AG04450 (cell line): Measurements from ENCODE around the gene NPFFR1. TPM values are rescaled to one million over a fixed set of nuclear protein-coding genes. Genes with fewer than 3 reads are reported as not detected.

Source experiments
- CTCF ChIA-PET: fragments of 300-600, 350-600 bp; formaldehyde crosslinking; extraction: SDS; loops from one replicate; lab custom pipeline; 2022; ENCODE audit warnings: antibody characterized with exemption, inconsistent platforms; lab: Charles Lee
- POLR2A ChIA-PET: fragments of 350-600 bp; formaldehyde crosslinking; extraction: SDS; loops from one replicate; lab custom pipeline; 2021; ENCODE audit warnings: antibody characterized with exemption, inconsistent platforms; lab: Yijun Ruan, JAX
- DNase-seq: peaks from one replicate; pipeline ENCODE4 v3.0.0-alpha.2; 2011; ENCODE audit warnings: low read depth, low spot score
- H3K27ac ChIP-seq: one replicate; pipeline ENCODE4 v1.5.1; 2012; ENCODE audit warnings: low read depth, low read length, control low read depth
- H3K27me3 ChIP-seq: one replicate; pipeline ENCODE4 v1.6.0; 2012; ENCODE audit warnings: low read length; ENCODE audit not compliant: control insufficient read depth, insufficient read depth
- H3K4me3 ChIP-seq: 2 replicates; pipeline ENCODE4 v1.5.1; 2011; ENCODE audit warnings: mild to moderate bottlenecking, low read depth, low read length, control low read depth
- H3K9me3 ChIP-seq: 2 replicates; pipeline ENCODE4 v1.5.1; 2012; ENCODE audit warnings: low read length; ENCODE audit not compliant: control insufficient read depth, insufficient read depth
- polyA plus RNA-seq: library from polyadenylated mRNA; depleted of rRNA; stranded (reverse); fragments of >200 nt; gene quantifications from 2 replicates; pipeline ENCODE4 v1.2.3, GENCODE V29; 2011
- TF ChIP-seq, protein P1 (sequence below): IDR thresholded peaks from 2 replicates; pipeline ENCODE4 v1.5.1; 2011; ENCODE audit warnings: low read depth, low read length, control low read depth, inconsistent platforms

The NPFFR1 gene
- polyA plus RNA-seq, 1 experiment: 0.01 TPM

DNA sequence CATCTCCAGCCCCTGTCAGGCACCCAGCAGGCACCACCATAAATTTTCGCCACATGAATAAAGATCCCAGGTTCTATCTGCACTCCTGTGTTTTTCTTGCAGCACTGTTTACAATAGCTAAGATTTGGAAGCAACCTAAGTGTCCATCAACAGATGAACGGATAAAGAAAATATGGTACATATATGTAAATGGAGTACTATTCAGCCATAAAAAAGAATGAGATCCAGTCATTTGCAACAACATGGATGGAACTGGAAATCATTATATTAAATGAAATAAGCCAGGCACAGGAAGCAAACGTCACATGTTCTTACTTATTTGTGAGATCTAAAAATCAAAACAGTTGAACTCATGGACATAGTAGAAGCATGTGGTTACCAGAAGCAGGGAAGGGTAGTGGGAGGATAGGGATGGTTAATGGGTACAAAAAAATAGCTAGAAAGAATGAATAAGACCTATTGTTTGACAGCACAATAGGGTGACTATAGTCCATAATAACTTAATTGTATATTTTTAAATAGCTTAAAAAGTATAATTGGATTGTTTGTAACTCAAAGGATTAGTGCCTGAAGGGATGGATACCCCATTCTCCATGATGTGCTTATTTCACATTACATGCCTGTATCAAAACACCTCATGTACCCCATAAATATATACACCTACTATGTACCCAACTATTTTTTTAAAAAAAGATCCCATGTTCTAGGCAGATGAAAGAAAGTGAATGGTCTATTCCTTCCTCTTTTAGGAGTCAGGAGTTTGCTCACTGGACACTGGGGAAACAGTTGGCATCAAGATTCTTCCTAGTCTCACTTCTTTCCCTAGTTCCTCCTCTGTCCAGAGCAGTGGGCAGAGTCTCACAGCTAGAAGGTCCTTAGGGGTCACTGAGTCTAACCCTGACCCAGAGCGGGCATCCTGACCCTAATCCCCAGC, 1.0 kb upstream of the NPFFR1 start:
- TF ChIP-seq, protein P1, sequence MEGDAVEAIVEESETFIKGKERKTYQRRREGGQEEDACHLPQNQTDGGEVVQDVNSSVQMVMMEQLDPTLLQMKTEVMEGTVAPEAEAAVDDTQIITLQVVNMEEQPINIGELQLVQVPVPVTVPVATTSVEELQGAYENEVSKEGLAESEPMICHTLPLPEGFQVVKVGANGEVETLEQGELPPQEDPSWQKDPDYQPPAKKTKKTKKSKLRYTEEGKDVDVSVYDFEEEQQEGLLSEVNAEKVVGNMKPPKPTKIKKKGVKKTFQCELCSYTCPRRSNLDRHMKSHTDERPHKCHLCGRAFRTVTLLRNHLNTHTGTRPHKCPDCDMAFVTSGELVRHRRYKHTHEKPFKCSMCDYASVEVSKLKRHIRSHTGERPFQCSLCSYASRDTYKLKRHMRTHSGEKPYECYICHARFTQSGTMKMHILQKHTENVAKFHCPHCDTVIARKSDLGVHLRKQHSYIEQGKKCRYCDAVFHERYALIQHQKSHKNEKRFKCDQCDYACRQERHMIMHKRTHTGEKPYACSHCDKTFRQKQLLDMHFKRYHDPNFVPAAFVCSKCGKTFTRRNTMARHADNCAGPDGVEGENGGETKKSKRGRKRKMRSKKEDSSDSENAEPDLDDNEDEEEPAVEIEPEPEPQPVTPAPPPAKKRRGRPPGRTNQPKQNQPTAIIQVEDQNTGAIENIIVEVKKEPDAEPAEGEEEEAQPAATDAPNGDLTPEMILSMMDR: no peak
- Histone ChIP-seq H3K4me3 (no peak overlapping the region), H3K9me3 (no peaks in the 10 kb centered on the region; the same call in 1 of the 2 replicates), H3K27ac (no peak overlapping the region), H3K27me3 (peaks cover 56% of the 10 kb centered on the region)
- CTCF ChIA-PET: interaction anchor here (0.9 kb wide), 1 partner anchor 12 kb away, joined by 3 read pairs; no protein-coding TSS in a partner anchor
- no peak for DNase-seq
- POLR2A ChIA-PET: no interaction called here

DNA sequence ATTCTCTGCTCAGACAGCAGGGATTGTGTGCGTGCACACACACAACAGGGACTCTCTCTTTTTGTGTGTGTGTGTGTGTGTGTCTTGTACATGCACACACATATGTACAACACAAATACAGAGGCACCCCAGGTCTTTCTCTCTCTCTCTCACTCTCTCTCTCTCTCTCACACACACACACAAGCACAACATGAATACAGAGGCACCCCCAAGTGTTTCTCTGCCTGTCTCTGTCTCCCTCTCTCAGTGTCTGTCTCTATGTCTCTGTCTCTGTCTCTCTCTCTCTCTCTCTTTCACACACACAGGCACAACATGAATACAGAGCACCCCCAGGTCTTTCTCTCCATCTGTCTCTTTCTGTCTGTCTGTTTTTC, 746 bp downstream of the NPFFR1 start:
- no peak overlapping the region for H3K27ac ChIP-seq
- no peak for DNase-seq
- no peak overlapping the region for H3K4me3 ChIP-seq
- CTCF ChIA-PET: interaction anchor here (0.6 kb wide), 1 partner anchor 8 kb away, joined by 3 read pairs; no protein-coding TSS in a partner anchor
- POLR2A ChIA-PET: no interaction called here
- TF ChIP-seq, protein P1: no peak
- H3K27me3 ChIP-seq: peaks cover 57% of the 10 kb centered on the region
- no peaks in the 10 kb centered on the region; the same call in 1 of the 2 replicates for H3K9me3 ChIP-seq

DNA sequence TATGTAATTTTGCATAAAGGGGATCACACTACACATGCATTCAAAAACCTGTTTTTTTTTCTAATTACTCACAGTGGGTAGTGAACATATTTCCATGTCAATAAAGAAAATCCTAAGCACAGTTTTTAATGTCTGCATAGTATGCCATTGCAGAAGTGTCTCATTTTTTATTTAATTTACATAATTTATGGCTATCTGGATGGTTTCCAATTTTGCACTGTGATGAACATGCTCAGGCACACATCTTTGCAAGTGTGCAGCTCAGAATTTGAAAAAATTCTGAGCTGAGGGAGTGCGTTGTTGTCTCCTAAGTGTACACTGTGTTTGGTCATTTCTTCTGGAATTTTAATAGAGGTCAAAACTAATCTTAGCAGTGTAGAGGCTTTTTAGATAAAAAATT, 2.2 kb downstream of the NPFFR1 start:
- H3K27me3 ChIP-seq: peaks cover 53% of the 10 kb centered on the region
- no peak overlapping the region for H3K27ac ChIP-seq
- no peak overlapping the region for H3K4me3 ChIP-seq
- ChIA-PET POLR2A (interaction anchor here (0.6 kb wide), 1 partner anchor 1281 kb away, joined by 3 read pairs; no protein-coding TSS in a partner anchor), CTCF (interaction anchor here (0.6 to 1.7 kb wide), 2 partner anchors 9 to 57 kb away, joined by 3 to 9 read pairs; no protein-coding TSS in a partner anchor)
- no peaks in the 10 kb centered on the region; the same call in 1 of the 2 replicates for H3K9me3 ChIP-seq
- no peak for DNase-seq
- TF ChIP-seq, protein P1: no peak

DNA sequence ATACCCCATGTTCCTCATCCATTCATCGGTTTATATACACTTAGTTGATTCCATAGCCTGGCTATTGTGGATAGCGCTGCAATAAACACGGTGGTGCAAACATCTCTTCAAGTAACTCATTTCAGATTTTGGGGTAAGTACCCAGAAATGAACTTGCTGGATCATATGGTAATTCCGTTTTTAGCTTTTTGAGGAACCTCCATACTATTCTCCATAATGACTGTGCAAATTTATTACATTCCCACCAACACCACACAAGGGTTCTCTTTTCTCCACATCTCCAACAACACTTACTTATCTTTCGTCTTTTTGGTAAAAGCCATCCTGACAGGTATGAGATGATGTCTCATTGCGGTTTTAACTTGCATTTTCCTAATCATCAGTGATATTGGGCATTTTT, 3.7 kb downstream of the NPFFR1 start:
- Histone ChIP-seq H3K9me3 (no peaks in the 10 kb centered on the region; the same call in 1 of the 2 replicates), H3K27me3 (peaks cover 49% of the 10 kb centered on the region), H3K4me3 (no peak overlapping the region), H3K27ac (no peak overlapping the region)
- ChIA-PET CTCF (no interaction called here), POLR2A (no interaction called here)
- TF ChIP-seq, protein P1: no peak
- no peak for DNase-seq
